Endothelial cell of umbilical vein (primary cell): ENCODE results near the gene SPATA2L. TPM values are rescaled to one million over a fixed set of nuclear protein-coding genes. Genes with fewer than 3 reads are reported as not detected.

ENCODE experiments used
- BruUV-seq: library from RNA; stranded (reverse); fragments of 400-500 nt; replicated peaks from 2 replicates; lab custom pipeline; 2021; lab: Mats Ljungman, UMichigan
- CTCF ChIA-PET: fragments of 300-600, 350-600 bp; sonication (Branson Sonifier 250); formaldehyde crosslinking; loops from one replicate; lab custom pipeline; 2021; ENCODE audit warnings: antibody characterized with exemption, inconsistent platforms; lab: Charles Lee
- POLR2A ChIA-PET: fragments of 300-600, 350-600 bp; sonication (Branson Sonifier 250); formaldehyde crosslinking; loops from one replicate; lab custom pipeline; 2021; ENCODE audit warnings: antibody characterized with exemption, inconsistent platforms; lab: Charles Lee
- DNase-seq: peaks from one replicate; pipeline ENCODE4 v3.0.0-alpha.2; 2011; ENCODE audit warnings: low read depth, low spot score
- FAIRE-seq: peaks from 2 replicates; lab custom pipeline; 2011; peaks lifted over from hg19 to GRCh38; lab: Jason Lieb, UNC
- H2AFZ ChIP-seq: 2 replicates; pipeline ENCODE4 v1.6.0; 2012; ENCODE audit warnings: low read depth, low read length, control low read depth, inconsistent platforms
- H3K27ac ChIP-seq: 2 replicates; pipeline ENCODE4 v1.5.1; 2011; ENCODE audit warnings: low read depth, mild to moderate bottlenecking, control low read depth, low read length, moderate library complexity; ENCODE audit not compliant: insufficient read depth
- H3K27me3 ChIP-seq, 2 experiments: 2 replicates each; pipeline versions ENCODE4 v1.6.0 to v1.6.1; 2011; ENCODE audit warnings: low read length in 2 of 2, mixed read lengths in 1 of 2; ENCODE audit not compliant: control insufficient read depth in 2 of 2, insufficient read depth in 2 of 2
- H3K36me3 ChIP-seq, 2 experiments: 2 replicates in 1 of 2; 3 replicates in 1 of 2; pipeline ENCODE4 v1.5.1; 2011; ENCODE audit warnings: low read length in 2 of 2, mild to moderate bottlenecking in 1 of 2, moderate library complexity in 1 of 2; ENCODE audit not compliant: control insufficient read depth in 2 of 2, insufficient read depth in 2 of 2; ENCODE audit errors: extremely low read depth in 1 of 2
- H3K4me1 ChIP-seq: 3 replicates; pipeline ENCODE4 v1.5.1; 2011; ENCODE audit warnings: mild to moderate bottlenecking, low read length; ENCODE audit not compliant: control insufficient read depth, insufficient read depth; ENCODE audit errors: extremely low read depth
- H3K4me2 ChIP-seq: 2 replicates; pipeline ENCODE4 v1.6.1; 2011; ENCODE audit warnings: low read length, control low read depth, mixed read lengths; ENCODE audit not compliant: insufficient read depth
- H3K4me3 ChIP-seq, 3 experiments: fragments of 200-600 bp in 1 of 3; sonication (generic), shearing (Covaris generic) in 1 of 3; replicated peaks in 1 of 3; 2 replicates each; pipeline ENCODE4 v1.5.1; 2011 to 2016; ENCODE audit warnings: control low read depth in 3 of 3, low read length in 3 of 3, mild to moderate bottlenecking in 2 of 3, inconsistent platforms in 1 of 3, low read depth in 1 of 3, moderate library complexity in 1 of 3; ENCODE audit not compliant: insufficient read depth in 1 of 3
- H3K79me2 ChIP-seq: 2 replicates; pipeline ENCODE4 v1.6.0; 2012; ENCODE audit warnings: low read length, inconsistent platforms; ENCODE audit not compliant: control insufficient read depth, insufficient read depth
- H3K9ac ChIP-seq: replicated peaks from 2 replicates; pipeline ENCODE3; 2011; ENCODE audit warnings: low read length, control low read depth; ENCODE audit not compliant: insufficient read depth; ENCODE audit errors: extremely low read depth
- H3K9me1 ChIP-seq: replicated peaks from 3 replicates; pipeline ENCODE4 v1.6.0; 2011; ENCODE audit warnings: mild to moderate bottlenecking, low read length; ENCODE audit not compliant: control insufficient read depth, insufficient read depth; ENCODE audit errors: extremely low read depth
- H3K9me3 ChIP-seq: replicated peaks from 2 replicates; pipeline ENCODE4 v1.5.1; 2012; ENCODE audit warnings: low read length, inconsistent platforms; ENCODE audit not compliant: control insufficient read depth, insufficient read depth
- H4K20me1 ChIP-seq: replicated peaks from 2 replicates; pipeline ENCODE3; 2011; ENCODE audit warnings: mild to moderate bottlenecking, low read length; ENCODE audit not compliant: control insufficient read depth, insufficient read depth; ENCODE audit errors: extremely low read depth
- JUN ChIP-seq: IDR thresholded peaks from 2 replicates; pipeline ENCODE4 v1.6.1; 2011; ENCODE audit warnings: borderline replicate concordance, low read depth; ENCODE audit not compliant: insufficient read length, insufficient read depth
- POLR2A ChIP-seq: IDR thresholded peaks from 2 replicates; pipeline ENCODE4 v1.6.1; 2012; ENCODE audit warnings: low read depth, mild to moderate bottlenecking, control low read depth, low read length
- POLR2AphosphoS5 ChIP-seq: IDR thresholded peaks from 2 replicates; pipeline ENCODE4 v1.6.1; 2012; ENCODE audit warnings: low read depth, mild to moderate bottlenecking, control low read depth, low read length, moderate library complexity; ENCODE audit not compliant: insufficient read depth
- dilution Hi-C: fragments of 300-500 bp; cut with MboI; formaldehyde crosslinking; loops from one replicate; pipeline ENCODE4 v1.15.0; 2019; ENCODE audit warnings: low sequenced_read_pairs; ENCODE audit not compliant: extremely low pct_ligation_motif_present
- intact Hi-C: fragments of 100-400 bp; cut with micrococcal nuclease; formaldehyde crosslinking; loops from one replicate; pipeline ENCODE4 v1.10.0; 2022
- polyA plus RNA-seq, 4 experiments: library from polyadenylated mRNA; depleted of rRNA in 3 of 4; stranded (reverse) in 3 of 4; unstranded in 1 of 4; fragments of >200 nt; gene quantifications; 2 replicates each; pipeline versions ENCODE4 v1.2.1 to v1.2.3, GENCODE V29; 2011 to 2012; ENCODE audit warnings: missing spikeins in 1 of 4
- total RNA-seq: library from RNA; stranded (reverse); gene quantifications from 2 replicates; pipeline ENCODE4 v1.2.3, GENCODE V29; 2021

SPATA2L gene
- total and polyA plus RNA-seq, 2 donors (not counting 3 experiments of a cell fraction or from before 2014, with no cell fraction given) = 7.3 to 7.4 TPM

DNA sequence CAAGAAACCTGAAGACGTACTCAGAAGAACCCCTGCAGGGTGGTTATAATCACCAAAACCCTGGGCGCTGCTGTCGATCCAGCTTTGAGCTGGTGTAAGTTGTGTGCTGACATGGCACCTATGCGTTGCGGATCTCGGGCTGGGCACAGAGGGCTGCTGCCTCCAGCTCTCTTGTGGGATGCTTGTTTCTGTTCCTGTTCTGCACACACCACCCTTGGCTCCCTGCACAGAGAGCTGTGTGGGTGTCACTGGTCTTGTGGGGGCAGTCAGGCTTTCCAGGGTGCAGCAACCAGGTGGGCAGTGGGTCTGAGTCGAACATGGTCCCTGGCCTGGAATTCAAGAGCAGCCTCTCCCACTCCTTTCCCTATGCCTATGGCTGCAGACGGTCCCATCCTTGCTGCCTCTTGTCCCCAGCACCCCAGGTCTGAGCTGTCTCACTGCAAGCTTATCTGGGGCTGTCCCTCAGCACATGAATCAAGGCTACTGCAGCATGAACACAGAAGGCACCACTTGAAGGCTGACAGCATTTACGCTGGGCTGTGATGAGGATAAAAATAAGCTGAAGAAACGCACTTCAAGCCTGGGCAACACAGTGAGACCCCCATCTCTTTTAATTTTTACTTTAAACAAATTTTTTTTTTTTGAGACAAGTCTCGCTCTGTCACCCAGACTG is 40.0 kb upstream of the SPATA2L start:
- CTCF ChIA-PET = interaction anchor here (0.6 to 2.6 kb wide), 8 partner anchors 9 to 177 kb away, joined by 3 to 13 read pairs (median 4); partner anchors contain the start of gene MC1R
- Histone ChIP-seq H3K4me3 (no peak overlapping the region), H2AFZ (no peak overlapping the region), H3K79me2 (no peaks in the 10 kb centered on the region), H3K9me1 (no peaks in the 10 kb centered on the region), H3K36me3 (peaks cover 25 to 37% of the 10 kb centered on the region in 2 experiments), H3K9me3 (no peaks in the 10 kb centered on the region), H3K9ac (no peak overlapping the region), H4K20me1 (no peaks in the 10 kb centered on the region), H3K4me2 (no peak overlapping the region), H3K4me1 (no peaks in the 10 kb centered on the region), H3K27ac (no peak overlapping the region), H3K27me3 (no peaks in the 10 kb centered on the region)
- POLR2A ChIA-PET = no interaction called here
- BruUV-seq = no TSS peak
- TF ChIP-seq JUN (no peak), POLR2AphosphoS5 (peak; percentile 59)
- FAIRE-seq = no peak
- DNase-seq = no peak
- dilution Hi-C loops = no loop called here
- intact Hi-C loops = no loop called here

DNA sequence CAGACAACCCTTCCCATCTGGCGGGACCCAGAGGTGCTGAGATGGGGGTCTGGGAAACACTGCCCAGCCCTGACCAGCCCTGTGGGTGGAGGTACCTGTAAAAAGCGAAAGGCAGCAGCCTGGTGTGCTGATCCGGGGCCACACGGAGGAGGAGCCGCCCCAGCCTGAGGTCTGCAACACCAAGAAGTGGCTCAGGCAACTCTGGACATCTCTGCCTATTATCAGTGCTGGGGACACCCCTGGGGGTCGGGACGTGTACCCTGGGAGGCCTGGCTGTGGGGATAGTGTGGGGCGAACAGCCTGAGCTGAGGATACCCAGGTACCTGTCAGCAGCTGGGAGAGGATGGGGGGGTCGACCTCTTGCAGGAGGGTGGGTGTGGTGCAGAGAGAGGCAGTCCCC is 37.9 kb upstream of the SPATA2L start:
- Histone ChIP-seq H3K4me3 (no peak overlapping the region), H3K9me3 (no peaks in the 10 kb centered on the region), H3K9ac (no peak overlapping the region), H3K36me3 (peaks cover 24 to 49% of the 10 kb centered on the region in 2 experiments), H3K9me1 (no peaks in the 10 kb centered on the region), H3K4me1 (no peaks in the 10 kb centered on the region), H3K27ac (no peak overlapping the region), H3K4me2 (no peak overlapping the region), H3K27me3 (no peaks in the 10 kb centered on the region), H3K79me2 (no peaks in the 10 kb centered on the region), H4K20me1 (no peaks in the 10 kb centered on the region), H2AFZ (no peak overlapping the region)
- intact Hi-C loops = no loop called here
- dilution Hi-C loops = no loop called here
- ChIA-PET CTCF (interaction anchor here (1.0 to 1.2 kb wide), 2 partner anchors 33 to 125 kb away, joined by 3 to 6 read pairs; no protein-coding TSS in a partner anchor), POLR2A (interaction anchor here (0.6 kb wide), 1 partner anchor 35 kb away, joined by 3 read pairs; no protein-coding TSS in a partner anchor)
- FAIRE-seq (no peak), DNase-seq (no peak)
- BruUV-seq = no TSS peak
- TF ChIP-seq POLR2A = no peak
